Body of pancreas (tissue), 4 donors: ENCODE results near the gene GABRB1.

Experiments
- POLR2A ChIP-seq, 3 donors: fragments of 450-650 bp; IDR thresholded peaks; one replicate each; pipeline ENCODE4 v1.6.1; 2016; ENCODE audit warnings: antibody characterized with exemption in 3 of 3, mild to moderate bottlenecking in 2 of 3
- TF ChIP-seq, protein P1 (sequence below), 7 experiments: fragments of 450-650 bp in 4 of 7; fragments of 200-600 bp in 3 of 7; sonication (generic) in 3 of 7; IDR thresholded peaks; one replicate each; pipeline ENCODE4 v1.5.1; 2016 to 2019; ENCODE audit warnings: antibody characterized with exemption in 7 of 7

DNA sequence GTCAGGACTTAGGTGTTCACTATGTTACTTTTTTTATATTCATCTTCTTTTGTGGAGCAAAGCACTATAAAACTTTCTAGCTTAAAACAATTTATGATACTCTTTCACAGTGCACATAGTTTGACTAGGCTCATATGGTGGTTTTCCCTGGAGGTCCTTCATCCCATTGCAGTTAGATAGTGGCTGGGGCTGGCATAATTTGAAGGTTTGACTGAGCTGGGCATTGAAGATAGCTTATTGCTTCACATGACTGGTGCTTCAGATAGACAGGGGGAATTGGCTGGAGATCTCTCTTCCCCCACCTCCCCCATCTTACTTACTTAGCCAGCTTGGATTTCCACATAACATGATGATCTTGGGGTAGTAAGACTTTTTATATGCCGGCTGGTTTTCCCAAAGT, 31.0 kb upstream of the GABRB1 start:
- TF ChIP-seq, protein P1, sequence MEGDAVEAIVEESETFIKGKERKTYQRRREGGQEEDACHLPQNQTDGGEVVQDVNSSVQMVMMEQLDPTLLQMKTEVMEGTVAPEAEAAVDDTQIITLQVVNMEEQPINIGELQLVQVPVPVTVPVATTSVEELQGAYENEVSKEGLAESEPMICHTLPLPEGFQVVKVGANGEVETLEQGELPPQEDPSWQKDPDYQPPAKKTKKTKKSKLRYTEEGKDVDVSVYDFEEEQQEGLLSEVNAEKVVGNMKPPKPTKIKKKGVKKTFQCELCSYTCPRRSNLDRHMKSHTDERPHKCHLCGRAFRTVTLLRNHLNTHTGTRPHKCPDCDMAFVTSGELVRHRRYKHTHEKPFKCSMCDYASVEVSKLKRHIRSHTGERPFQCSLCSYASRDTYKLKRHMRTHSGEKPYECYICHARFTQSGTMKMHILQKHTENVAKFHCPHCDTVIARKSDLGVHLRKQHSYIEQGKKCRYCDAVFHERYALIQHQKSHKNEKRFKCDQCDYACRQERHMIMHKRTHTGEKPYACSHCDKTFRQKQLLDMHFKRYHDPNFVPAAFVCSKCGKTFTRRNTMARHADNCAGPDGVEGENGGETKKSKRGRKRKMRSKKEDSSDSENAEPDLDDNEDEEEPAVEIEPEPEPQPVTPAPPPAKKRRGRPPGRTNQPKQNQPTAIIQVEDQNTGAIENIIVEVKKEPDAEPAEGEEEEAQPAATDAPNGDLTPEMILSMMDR (IDR thresholded peaks at IDR 0.05), result no peak
- no peak for TF ChIP-seq POLR2A (IDR thresholded peaks at IDR 0.05)
